Stimulated activated CD8-positive, alpha-beta memory T cell treated with anti-CD3 and anti-CD28 coated beads, Interleukin-7, amount 100 ng/mL, for 1 hour (primary cell): ENCODE results near the gene GEMIN8.

Source experiments
- DNase-seq, 2 donors: peaks; one replicate each; pipeline ENCODE4 v3.0.0-alpha.2; 2020; ENCODE audit warnings: low read depth in 2 of 2

GEMIN8 gene, protein sequence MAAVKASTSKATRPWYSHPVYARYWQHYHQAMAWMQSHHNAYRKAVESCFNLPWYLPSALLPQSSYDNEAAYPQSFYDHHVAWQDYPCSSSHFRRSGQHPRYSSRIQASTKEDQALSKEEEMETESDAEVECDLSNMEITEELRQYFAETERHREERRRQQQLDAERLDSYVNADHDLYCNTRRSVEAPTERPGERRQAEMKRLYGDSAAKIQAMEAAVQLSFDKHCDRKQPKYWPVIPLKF

DNA sequence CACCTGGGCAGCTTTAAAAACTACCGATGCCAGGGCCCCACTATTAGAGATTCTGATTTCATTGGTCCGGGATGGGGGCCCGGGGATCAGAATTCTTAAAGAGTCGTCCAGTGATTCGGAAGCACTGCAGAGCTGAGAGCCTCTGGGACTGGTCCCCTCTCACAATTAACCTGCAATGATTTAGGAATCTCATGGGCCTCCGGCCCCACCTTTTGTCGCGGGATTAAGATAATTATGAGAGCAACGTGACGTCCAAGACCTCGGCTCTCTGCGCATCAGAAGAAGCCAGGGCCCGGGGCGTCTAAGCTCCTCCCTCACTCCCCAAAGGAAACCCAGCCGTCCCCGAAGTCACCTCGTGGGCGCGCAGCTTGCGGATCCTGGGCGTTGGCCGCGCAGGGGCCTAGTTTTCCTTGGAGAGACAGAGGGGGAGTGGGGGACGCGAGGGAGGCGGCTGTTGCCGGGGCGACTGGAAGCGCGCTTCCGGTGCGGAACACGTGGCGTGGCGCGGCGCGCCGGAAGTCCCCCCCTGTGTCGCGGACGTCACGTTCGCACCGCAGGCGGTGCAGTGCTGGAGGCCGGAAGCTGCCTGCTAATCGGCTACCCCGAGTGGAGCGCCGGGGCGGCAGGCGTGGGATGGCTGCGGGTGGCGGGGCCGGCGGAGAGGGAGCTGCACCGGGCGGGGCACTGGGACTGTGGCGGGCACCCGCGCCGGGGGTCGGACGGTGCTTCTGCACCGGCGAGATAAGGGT lies at the start of gene GEMIN8:
TSS of gene GEMIN8 (minus strand) at position 468 of the 749 bp plus-strand sequence. CDS start 8,414 bp downstream, outside the sequence.
- peak; percentile 71 to 84 for DNase-seq

DNA sequence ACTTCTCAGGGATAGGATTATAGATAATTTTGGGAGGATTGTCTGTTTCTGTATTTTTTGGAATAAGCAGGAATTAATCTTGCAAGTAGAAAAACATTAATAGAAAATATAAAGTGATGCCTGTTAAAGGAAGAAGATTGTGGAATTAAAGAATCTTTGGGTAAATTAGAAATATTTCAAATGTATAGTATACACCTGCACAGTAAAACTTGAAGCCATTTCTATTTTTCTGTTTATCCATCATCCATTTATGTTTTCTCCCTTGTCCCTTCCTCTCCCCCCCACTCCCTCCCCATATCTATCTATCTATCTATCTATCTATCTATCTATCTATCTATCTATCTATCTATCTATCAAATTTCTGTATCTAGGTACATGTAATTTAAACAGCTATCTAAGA lies 46.9 kb upstream of the GEMIN8 start:
- DNase-seq: no peak

DNA sequence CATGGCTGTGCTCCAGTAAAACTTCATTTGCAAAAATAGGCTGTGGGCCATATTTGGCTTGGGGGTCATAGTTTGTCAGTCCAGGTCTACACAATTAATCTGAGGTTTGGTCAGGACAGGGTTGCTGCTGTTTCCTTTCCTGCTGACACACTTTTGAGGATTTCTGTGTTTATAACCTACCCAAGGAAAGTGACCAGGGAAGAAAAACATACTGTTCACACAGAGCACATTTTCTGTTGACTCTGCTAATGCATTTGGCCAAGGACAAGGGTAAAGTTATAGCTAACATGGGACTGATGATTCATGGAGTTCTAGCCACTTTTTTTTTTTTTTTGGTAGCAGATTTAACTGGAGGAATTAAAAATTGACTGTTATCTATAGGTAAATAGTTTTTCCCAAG lies 43.9 kb upstream of the GEMIN8 start:
- DNase-seq: no peak

DNA sequence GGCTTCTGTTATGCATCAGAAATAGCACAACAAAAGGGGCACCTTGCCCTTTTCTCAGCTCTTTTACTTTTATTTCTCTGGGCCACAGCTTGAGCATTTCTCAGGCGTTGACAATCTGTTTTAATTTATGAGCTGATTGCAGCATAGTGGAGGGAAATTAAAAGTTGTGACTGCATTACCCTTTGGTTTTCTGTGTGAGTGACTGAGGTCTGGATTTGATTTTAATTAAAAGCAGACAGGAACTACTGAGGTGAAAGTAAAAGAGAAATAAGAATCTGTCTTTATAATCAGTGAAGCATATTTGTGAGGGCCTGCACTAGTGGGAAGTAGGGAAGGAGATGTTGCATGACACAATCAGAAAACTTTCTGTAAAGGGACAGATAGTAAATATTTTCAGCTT lies 43.4 kb upstream of the GEMIN8 start:
- no peak for DNase-seq

DNA sequence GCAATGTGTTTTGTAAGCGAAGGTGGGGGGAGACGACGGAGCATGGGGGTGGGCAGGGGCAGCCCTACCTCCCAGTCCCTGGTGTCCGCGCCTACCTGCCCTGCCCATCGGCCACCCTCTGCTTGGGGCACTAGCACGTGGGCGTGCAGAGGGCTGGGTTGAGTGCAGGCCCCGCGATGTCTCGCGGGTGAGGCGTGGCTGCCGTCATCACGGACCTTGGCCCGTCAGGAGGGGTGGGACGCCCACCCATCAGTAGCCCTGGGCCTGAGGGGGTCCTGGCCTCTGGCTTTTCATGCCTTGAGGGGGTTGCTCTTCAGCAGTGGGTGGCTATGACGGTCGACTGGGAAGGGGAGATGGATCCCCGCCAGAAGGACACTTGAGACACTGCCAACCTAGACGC lies 36.1 kb upstream of the GEMIN8 start:
- no peak for DNase-seq

DNA sequence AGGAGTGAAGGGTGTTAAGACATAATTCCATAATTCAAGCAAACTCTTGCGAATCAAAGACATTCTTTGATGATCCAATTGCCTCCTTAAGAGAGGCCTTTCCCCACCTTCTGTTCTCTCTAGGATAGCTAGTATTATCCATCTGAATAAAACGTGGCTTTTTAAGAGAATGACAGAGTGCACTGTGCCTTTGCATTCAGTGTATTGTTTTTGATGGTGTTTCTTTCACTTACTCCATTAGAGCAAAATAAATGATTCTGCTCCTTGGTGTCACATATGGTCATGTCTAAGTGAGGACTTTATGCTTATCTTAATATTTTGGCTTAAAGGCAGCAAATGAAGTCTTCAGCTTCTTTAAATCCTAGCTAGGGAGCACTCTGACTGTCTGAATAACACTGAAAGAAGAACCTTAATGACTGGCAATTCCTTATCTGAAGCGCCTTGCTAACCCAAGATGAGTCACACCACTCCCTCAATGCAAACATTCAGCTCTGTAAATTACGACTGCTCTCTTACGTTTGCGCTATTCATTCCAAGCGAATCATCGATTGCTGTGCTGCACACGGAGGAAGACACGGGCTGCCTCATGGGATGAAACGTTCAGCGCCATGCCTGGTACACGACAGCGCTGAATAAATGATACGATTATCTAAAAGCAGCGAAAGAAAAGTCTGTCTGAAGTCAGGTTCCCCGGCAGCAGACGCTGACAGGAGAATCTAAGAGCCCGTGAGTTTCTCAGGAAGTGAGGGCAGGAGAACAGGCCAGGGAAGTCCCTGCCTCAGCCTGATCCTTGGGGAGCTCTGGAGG lies 35.1 kb upstream of the GEMIN8 start:
- DNase-seq: no peak

DNA sequence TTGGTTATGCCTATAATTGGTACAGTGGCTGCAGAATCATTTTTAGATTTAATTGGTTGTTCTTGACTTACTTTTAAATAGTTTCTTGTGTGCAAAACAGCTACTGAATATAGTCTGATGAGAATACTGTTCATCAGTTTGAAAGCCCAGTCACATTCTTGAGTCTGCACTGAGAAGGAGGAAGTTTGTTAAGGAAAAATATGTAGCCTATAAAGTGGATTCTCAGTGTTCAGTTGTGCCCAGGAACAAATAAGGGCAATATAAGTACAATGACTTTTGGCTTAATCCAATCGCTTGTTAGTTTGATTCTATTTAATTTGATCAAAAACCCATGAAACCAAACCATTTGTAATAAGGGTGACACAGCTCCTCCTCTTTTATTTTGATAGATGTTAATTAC lies 32.8 kb upstream of the GEMIN8 start:
- no peak for DNase-seq

DNA sequence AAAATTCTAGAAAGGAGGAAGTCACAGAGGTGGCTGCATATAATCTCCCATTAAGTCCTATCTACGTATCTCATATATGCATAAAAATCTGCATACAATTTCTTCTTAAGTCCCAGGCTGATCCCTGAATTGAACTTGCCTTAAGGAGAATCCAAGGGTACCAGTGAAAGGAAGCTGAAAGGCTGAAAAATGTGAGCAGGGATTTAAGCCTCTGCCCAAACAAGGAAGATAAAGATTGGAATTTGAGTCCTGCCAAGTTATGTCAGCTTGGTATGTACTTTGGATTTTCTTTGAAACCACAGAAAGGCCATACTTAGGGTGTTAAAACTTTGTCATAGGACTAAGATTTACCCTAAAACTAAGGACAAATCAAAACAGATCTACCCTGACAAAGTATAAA lies 26.5 kb upstream of the GEMIN8 start:
- no peak for DNase-seq

DNA sequence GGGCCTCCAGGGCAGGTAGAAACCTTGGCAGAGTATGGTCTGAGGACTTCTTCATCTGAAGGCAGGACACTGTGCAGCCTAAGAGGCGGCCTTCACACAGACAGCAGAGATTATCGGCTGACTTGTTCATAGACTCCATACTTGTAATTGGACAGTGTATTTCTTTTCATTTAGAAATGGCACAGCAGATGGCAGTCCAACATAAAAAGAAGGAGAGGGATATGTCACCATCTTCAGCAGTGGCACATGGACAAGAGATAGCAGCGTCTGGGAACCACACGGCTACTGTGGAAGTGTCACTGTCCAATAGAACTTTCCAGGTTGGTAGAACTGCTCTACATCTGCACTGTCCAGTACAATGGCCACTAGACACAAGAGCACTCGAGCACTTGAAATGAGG lies 21.7 kb upstream of the GEMIN8 start:
- no peak for DNase-seq

DNA sequence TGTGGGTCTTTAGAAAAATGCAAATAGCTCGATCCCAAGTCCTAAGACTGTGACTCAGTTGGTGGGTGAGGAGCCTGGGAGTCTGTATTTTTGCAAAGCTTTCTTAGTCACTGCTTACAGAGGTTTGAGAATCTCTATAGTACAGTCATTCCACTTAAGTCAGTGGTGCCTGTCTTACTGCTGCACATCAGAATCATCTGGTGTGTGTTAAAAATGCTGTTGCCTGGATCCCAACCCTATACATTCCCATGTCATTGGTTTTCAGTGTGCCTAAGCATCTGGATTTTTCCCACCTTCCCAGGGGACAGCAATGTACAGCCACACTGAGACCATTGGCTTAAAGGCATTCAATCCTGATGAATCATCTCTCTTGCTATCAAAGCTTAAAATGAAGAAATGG lies 21.0 kb upstream of the GEMIN8 start:
- no peak for DNase-seq

DNA sequence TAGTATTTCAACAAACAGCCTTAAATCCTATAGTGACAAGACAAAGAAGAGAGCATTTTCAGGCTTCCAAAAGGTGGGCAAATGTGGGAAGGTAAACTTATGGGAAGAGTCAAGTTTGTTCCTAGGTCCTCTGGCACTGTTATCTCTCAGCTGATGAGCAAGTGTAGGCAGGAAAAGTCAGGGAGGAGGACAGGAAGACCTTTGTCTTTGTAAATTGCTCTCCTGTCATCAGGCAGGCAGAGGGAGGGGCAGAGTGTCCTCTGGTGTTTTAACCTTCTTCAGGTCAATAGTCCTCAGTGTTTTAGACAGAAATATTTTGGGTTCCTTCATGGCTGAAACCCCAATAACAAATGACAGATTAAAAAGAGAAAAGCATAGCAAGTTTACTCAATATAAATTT lies 13.5 kb upstream of the GEMIN8 start:
- no peak for DNase-seq

DNA sequence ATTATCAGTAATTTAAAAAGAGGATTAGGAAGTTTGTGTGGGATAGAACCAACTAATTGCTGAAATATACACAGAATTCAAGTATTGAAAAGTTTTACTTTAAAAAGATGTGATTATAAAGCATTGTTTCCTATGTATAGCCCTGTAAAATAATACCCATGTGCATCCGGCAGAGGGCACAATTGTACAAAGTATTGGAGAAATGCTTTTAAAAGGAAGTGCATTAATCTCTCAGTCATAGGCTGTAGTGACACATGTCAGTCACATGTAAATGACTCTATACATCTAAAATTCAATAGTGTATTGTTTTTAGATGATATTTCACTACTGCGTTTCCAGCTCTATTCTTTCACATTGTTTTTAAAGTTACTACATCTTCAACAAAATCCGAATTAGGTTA lies 9.7 kb upstream of the GEMIN8 start:
- peak; percentile 11 to 15 for DNase-seq

DNA sequence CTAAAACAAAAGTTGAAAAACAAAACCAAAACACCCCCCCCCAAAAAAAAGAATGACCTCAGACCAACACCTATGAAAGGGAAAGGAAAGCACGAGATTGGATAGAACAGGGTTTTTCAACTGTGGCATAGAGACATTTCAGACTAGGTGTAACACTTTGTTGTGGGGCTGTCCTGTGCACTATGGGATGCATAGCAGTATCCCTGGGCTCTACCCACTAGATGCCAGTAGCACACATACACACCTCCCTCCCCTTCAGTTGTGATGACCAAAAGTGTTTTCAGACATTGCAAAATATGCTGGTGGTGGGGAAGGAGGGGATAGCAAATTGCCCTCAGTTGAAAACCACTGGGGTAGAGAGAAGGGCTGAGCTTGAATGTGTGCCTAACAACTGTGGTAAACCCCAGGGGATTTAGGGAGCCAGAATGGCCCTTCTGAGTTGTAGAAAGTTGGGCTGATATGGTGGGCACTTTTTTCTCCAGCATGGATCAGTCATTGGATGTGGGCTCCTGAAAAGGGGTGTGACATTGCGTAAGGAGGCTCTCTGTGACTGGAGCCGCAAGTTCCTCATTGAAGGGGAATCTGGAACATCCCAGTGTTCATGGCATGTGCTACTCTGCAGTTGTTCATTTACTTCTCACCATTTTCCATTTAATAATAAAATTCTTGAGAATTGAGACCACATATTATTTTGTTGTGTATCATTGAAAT lies 8.8 kb upstream of the GEMIN8 start:
- no peak for DNase-seq

DNA sequence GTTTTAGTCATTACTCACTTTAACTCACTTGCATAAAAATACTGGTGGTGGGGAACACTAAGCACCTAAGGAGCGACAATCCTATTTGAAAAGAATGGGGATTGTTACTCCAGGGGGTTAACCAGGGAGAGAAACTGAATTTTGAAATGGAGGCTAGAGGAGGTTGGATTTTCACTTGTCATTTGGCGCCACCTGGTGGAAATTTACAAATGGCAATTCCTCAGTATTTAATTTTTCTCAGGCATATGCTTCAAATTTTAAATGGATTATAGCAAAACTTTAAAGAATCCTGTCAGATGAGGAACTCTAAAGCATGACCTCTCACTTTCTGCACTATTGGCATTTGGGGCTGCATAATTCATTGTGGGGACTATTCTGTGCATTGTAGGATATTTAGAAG lies 2.7 kb upstream of the GEMIN8 start:
- peak; percentile 27 to 36 for DNase-seq

DNA sequence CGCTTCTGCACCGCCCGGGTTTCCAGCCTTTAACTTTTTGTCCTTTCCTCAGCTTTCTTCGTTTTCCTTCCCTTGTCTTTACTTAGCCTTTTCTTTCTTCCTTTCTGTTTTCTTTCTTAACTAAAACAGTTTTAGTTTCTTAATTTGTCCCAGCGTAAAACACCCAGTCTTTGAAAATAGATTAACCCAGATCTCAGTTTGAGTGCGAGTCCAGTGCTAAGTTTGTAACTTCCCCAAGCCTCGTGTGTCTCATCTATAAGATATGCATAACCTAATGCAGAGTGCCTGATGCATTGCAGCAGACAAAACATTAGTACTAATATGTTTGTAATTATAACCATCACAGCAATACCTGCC lies 460 bp upstream of the GEMIN8 start:
- no peak for DNase-seq

DNA sequence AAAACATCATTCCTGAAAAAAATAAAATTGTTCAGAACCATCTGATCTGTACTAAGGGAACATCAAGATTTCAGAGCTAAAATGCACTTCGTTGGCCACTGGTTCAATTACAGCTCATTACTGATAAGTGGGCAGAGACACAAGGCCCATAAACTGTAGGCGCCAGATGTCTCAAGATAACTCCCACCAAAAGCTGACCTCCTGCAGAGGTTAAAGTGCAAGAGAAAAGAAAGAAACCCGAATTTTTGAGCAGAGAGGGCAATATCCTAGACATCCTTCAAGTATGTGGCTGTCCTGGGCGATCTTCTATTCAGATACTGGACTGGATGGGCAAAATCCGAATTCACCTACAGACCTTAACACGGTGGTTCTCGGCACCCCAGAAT lies 660 bp downstream of the GEMIN8 start:
- DNase-seq: no peak

DNA sequence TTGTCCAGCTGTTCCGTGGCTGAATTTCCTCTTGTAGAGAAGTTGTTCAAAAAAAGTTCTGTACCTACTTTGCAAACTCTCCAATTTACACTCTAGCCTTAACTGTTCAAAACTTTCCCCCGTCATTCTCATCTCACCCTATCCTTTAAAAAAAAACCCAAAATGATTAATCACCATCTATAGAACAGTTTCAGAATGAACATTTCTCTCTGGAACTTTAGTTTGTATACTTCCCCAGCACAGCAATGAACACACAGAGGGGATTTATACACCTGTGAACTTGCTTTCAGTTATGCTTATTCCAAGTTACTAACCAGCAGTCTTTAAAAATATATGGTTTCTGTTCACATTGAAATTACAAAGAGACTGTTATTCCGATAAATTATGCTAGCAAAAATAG lies 1.2 kb downstream of the GEMIN8 start:
- no peak for DNase-seq

DNA sequence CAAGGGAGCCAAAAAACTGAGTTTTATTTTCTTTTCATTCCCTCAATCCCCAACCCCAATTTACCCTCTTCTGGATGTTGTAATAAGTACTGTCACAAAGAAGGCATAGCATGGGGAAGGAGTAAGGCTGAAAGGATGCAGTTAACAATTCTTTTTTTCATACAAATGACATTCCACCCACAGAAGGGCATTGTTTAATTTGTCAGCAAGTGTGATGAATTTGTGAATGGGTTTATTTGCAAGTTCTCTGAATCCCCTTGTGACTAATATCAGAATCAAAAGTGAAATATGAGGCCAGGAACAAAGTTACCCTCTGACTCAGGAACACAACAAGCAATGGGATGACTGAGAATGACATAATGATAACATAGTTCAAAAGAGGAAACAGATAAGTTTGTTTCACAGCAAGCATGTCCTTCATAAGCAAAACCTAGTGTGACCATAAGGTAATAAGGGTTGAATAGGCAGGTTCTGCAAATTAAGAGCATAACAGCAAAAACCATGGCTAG lies 2.1 kb downstream of the GEMIN8 start:
- no peak for DNase-seq

DNA sequence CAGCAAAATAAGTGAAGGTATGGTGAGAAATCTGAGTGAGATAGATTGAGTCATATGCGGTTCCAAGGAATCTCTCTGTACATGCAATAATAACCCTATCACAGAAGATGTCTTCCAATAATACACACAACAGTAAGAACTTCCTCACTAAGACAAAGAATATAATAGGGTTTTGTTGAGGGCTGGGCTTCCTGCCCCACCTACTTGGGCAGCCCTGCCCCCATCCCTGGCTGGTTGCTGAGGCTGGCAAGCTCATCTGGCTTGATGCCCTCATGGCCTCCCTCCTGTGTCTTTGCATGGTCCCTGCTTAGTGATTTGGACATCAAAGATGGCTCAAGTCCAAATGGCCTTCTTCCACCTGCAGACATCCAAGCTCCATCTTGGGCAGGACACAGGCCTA lies 2.7 kb downstream of the GEMIN8 start:
- no peak for DNase-seq

DNA sequence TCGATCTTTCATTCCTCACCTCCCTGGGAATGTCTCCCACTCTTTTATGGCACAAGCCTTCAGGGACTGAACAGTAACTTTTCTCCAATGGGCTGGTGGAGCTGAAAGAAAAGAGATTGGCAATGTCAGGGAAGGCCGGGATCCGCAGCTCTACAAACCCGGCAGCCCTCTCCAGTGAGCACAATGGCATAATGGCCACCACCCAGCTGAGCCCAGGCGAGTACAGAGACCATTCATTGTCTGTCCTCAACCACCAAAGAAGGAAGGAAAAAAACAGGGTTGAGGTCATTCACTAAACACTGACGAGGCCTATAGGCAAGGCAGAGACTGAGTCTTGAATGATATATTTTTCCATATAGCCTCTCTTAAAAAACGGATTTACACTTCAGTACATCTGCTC lies 3.6 kb downstream of the GEMIN8 start:
- no peak for DNase-seq

DNA sequence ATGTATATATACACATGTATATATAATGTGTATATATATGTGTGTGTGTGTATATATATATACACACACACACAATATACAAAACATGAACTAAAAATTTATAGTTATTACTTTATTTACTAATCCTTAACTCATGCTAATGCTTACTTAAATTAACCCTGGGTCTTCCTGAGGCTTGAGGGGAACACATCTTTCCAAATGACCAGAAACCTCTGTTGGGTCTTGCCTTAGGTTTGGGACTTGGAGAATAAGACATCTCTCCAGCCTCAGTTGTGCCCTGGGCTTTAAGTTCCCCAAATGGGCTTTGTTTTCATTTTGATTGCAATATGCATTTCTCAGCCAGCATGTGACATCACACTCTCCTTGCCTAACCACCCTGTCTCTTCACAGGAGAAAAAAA lies 7.7 kb downstream of the GEMIN8 start:
- no peak for DNase-seq

DNA sequence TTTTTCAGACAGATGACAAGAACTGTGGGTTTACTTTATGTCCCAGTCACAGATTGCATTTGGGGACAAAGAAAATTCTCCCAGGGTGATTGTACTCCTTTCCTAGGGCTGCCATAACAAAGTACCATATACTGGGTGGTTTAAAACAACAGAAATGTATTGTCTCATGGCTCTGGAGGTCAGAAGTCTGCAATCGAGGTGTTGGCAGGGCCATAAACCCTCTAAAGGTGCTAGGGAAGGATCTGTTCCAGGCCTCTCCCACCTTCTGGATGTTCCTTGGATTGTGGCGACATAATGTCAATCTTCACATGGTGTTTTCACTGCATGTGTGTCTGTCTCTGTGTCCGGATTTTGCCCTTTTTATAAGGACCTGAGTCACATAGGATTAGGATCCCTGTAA lies 12.3 kb downstream of the GEMIN8 start:
- DNase-seq: no peak
